ENCODE data around the gene L3HYPDH. TPM values are rescaled to one million over a fixed set of nuclear protein-coding genes. Genes with fewer than 3 reads are reported as not detected.

L3HYPDH gene
- total and polyA plus RNA-seq, 2 of the 13 experiments (the other 11 are each of a cell fraction or from before 2014, with no cell fraction given): 30.5 to 36.6 TPM

DNA sequence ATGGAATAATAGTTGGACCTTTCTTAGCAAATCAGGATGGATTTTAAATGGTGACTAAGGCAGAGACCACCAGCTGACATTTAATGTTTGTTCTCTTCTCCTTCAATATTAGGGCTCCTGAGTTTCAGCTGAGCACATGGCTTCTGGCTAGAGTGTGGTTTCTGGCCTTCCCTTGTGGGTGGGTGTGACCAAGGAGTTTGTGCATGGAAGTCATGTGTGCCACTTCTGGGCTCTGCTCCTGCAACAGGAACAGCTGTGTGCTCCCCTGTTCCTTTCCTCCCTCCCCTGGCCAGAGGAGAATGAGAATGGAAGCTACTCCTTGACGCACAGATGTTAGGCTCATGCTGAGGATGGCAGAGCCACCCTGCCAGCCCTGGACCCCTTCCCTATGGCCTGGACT lies 48.2 kb upstream of the L3HYPDH start:
- no peak for DNase-seq (ENCODE audit: low spot score)
- Histone ChIP-seq H3K4me3 (replicated peaks in 1 of 3; ENCODE audit: insufficient read depth in 1 of 3, low read depth in 2 of 3, low read length in 3 of 3) (no peak overlapping the region), H3K9me3 (ENCODE audit: low read length) (no peaks in the 10 kb centered on the region), H2AFZ (ENCODE audit: low read length) (no peak overlapping the region), H3K36me3 (replicated peaks in 1 of 2; ENCODE audit: control insufficient read depth in 1 of 2, insufficient read depth in 2 of 2, low read length in 2 of 2) (no peaks in the 10 kb centered on the region), H3K4me2 (ENCODE audit: low read depth, low read length) (no peak overlapping the region), H3K79me2 (ENCODE audit: insufficient read depth, low read length) (no peaks in the 10 kb centered on the region), H3K27ac (ENCODE audit: extremely low read length, insufficient read depth, low read length) (no peak overlapping the region), H3K4me1 (ENCODE audit: insufficient read depth, low read length) (no peaks in the 10 kb centered on the region), H4K20me1 (ENCODE audit: insufficient read depth, low read length) (no peaks in the 10 kb centered on the region), H3K27me3 (ENCODE audit: control insufficient read depth in 1 of 2, insufficient read depth in 2 of 2, low read length in 2 of 2) (peaks cover 0 to 6% of the 10 kb centered on the region in 2 experiments; a peak in 2 of 5 replicates), H3K9ac (ENCODE audit: insufficient read depth, low read depth, low read length) (no peak overlapping the region)
- no peak for ATAC-seq
- ChIA-PET POLR2A (no interaction called here), CTCF (ENCODE audit: low intra/inter-chr PET ratio, low total read pairs) (no interaction called here)
- in situ Hi-C loops (cut with HindIII; ENCODE audit: extremely low pct_ligation_motif_present, low pct_unique_long_range_greater_than_20kb): no loop called here
- WGBS (ENCODE audit: low lambda C conversion rate): 60% methylated on average over 1 of the region's 1 CpG
- TF ChIP-seq, protein P1, sequence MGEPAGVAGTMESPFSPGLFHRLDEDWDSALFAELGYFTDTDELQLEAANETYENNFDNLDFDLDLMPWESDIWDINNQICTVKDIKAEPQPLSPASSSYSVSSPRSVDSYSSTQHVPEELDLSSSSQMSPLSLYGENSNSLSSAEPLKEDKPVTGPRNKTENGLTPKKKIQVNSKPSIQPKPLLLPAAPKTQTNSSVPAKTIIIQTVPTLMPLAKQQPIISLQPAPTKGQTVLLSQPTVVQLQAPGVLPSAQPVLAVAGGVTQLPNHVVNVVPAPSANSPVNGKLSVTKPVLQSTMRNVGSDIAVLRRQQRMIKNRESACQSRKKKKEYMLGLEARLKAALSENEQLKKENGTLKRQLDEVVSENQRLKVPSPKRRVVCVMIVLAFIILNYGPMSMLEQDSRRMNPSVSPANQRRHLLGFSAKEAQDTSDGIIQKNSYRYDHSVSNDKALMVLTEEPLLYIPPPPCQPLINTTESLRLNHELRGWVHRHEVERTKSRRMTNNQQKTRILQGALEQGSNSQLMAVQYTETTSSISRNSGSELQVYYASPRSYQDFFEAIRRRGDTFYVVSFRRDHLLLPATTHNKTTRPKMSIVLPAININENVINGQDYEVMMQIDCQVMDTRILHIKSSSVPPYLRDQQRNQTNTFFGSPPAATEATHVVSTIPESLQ (CRISPR knock-in tag; conservative IDR thresholded peaks at IDR 0.05): no peak
- TF ChIP-seq, protein P2, sequence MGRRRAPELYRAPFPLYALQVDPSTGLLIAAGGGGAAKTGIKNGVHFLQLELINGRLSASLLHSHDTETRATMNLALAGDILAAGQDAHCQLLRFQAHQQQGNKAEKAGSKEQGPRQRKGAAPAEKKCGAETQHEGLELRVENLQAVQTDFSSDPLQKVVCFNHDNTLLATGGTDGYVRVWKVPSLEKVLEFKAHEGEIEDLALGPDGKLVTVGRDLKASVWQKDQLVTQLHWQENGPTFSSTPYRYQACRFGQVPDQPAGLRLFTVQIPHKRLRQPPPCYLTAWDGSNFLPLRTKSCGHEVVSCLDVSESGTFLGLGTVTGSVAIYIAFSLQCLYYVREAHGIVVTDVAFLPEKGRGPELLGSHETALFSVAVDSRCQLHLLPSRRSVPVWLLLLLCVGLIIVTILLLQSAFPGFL (CRISPR knock-in tag; IDR thresholded peaks at IDR 0.05): no peak
- TF ChIP-seq NR2C2 (CRISPR knock-in tag; IDR thresholded peaks at IDR 0.05; ENCODE audit: borderline replicate concordance) (no peak), ASH2L (IDR thresholded peaks at IDR 0.05; ENCODE audit: insufficient read length, low read depth, low read length) (no peak), GATA4 (IDR thresholded peaks at IDR 0.05; ENCODE audit: borderline replicate concordance, low read depth) (no peak), CBX1 (IDR thresholded peaks at IDR 0.05; ENCODE audit: low read depth) (no peak), ZKSCAN1 (IDR thresholded peaks at IDR 0.05; ENCODE audit: low read length) (no peak), MBNL3 (CRISPR knock-in tag; conservative IDR thresholded peaks at IDR 0.05) (no peak), U2AF1 (optimal IDR thresholded peaks at IDR 0.05; ENCODE audit: low read depth, low read length) (no peak)
- TF ChIP-seq, protein P3, sequence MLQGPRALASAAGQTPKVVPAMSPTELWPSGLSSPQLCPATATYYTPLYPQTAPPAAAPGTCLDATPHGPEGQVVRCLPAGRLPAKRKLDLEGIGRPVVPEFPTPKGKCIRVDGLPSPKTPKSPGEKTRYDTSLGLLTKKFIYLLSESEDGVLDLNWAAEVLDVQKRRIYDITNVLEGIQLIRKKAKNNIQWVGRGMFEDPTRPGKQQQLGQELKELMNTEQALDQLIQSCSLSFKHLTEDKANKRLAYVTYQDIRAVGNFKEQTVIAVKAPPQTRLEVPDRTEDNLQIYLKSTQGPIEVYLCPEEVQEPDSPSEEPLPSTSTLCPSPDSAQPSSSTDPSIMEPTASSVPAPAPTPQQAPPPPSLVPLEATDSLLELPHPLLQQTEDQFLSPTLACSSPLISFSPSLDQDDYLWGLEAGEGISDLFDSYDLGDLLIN (CRISPR knock-in tag; IDR thresholded peaks at IDR 0.05; ENCODE audit: borderline replicate concordance): no peak
- TF ChIP-seq, protein P4, sequence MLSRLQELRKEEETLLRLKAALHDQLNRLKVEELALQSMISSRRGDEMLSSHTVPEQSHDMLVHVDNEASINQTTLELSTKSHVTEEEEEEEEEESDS (CRISPR knock-in tag; IDR thresholded peaks at IDR 0.05; ENCODE audit: borderline replicate concordance): no peak
- no TSS peak for BruUV-seq (replicated peaks)
- FAIRE-seq: no peak
- intact Hi-C loops (cut with micrococcal nuclease; ENCODE audit: unreplicated experiment): no loop called here
